GM23338 (cell line): ENCODE results near the gene ZMYND8.

Experiments
- CREB1 ChIP-seq: fragments of 250-450 bp; sonication (Bioruptor Pico); IDR thresholded peaks from 2 replicates; pipeline ENCODE4 v1.5.0; 2020; ENCODE audit warnings: low read depth, mild to moderate bottlenecking, moderate library complexity
- EZH2 ChIP-seq: fragments of 200-600 bp; sonication (generic); IDR thresholded peaks from one replicate; pipeline ENCODE4 v1.8.0; 2017; ENCODE audit warnings: antibody characterized with exemption, mild to moderate bottlenecking, low read depth; ENCODE audit not compliant: unreplicated experiment
- EZH2phosphoT487 ChIP-seq: fragments of 200-600 bp; sonication (generic); IDR thresholded peaks from one replicate; pipeline ENCODE4 v1.8.1; 2018; ENCODE audit warnings: antibody characterized with exemption; ENCODE audit not compliant: unreplicated experiment
- JUNB ChIP-seq: IDR thresholded peaks from one replicate; pipeline ENCODE4 v1.6.1; 2016; ENCODE audit warnings: antibody characterized with exemption; ENCODE audit not compliant: unreplicated experiment
- NANOG ChIP-seq: IDR thresholded peaks from 2 replicates; pipeline ENCODE4 v1.6.1; 2016; ENCODE audit warnings: antibody characterized with exemption, borderline replicate concordance
- POLR2AphosphoS5 ChIP-seq: IDR thresholded peaks from 2 replicates; pipeline ENCODE4 v1.6.1; 2016; ENCODE audit warnings: antibody characterized with exemption, low read depth
- STAT1 ChIP-seq: IDR thresholded peaks from one replicate; pipeline ENCODE4 v1.6.1; 2016; ENCODE audit warnings: antibody characterized with exemption; ENCODE audit not compliant: unreplicated experiment
- ZNF331 ChIP-seq: fragments of 250-450 bp; sonication (Bioruptor Pico); IDR thresholded peaks from 2 replicates; pipeline ENCODE4 v1.5.0; 2020; ENCODE audit warnings: low read depth, mild to moderate bottlenecking, moderate library complexity
- TF ChIP-seq, protein P1 (sequence below), 2 experiments: fragments of 200-600 bp in 1 of 2; sonication (generic) in 1 of 2; conservative IDR thresholded peaks; 2 replicates each; pipeline versions ENCODE4 v1.5.1 to v1.6.1; 2016 to 2017; ENCODE audit warnings: antibody characterized with exemption in 2 of 2, low read depth in 2 of 2, mild to moderate bottlenecking in 2 of 2, moderate library complexity in 1 of 2
- TF ChIP-seq, protein P2 (sequence below): IDR thresholded peaks from one replicate; pipeline ENCODE4 v1.6.1; 2018; ENCODE audit warnings: antibody characterized with exemption; ENCODE audit not compliant: unreplicated experiment
- TF ChIP-seq, protein P3 (sequence below): fragments of 250-450 bp; sonication (Bioruptor Pico); IDR thresholded peaks from 2 replicates; pipeline ENCODE4 v1.5.0; 2020; ENCODE audit warnings: mild to moderate bottlenecking, moderate library complexity

DNA sequence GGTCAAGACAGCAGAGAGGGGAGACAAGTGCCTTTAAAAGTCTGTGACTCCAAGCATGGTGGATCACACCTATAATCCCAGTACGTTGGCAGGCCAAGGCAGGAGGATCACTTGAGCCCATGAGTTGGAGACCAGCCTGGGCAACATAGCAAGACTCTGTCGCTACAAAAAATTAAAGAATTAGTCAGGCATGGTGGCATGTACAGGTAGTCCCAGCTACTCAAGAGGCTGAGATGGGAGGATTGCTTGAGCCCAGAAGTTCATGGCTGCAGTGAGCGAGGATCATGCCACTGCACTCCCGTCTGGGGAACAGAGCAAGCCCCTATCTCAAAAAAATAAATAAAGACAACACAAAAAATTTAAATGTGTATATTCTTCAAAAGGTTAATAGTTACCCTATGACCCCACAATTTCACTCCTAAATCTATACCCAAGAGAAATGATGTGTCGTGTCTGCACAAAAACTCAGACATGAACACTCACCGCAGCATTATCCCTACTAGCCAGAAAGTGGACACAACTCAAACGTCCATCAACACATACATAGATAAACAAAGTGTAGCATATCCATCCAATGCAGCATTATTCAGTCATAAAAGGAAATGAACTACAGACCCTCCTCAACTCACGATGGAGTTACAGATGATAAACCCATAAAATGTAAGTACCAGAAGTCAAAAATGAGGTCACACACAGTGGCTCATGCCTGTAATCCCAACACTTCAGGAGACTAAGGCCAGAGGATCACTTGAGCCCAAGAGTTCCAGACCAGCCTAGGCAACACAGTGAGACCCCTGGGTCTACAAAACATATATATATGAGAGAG, 23.9 kb downstream of the ZMYND8 start:
- TF ChIP-seq, protein P1, sequence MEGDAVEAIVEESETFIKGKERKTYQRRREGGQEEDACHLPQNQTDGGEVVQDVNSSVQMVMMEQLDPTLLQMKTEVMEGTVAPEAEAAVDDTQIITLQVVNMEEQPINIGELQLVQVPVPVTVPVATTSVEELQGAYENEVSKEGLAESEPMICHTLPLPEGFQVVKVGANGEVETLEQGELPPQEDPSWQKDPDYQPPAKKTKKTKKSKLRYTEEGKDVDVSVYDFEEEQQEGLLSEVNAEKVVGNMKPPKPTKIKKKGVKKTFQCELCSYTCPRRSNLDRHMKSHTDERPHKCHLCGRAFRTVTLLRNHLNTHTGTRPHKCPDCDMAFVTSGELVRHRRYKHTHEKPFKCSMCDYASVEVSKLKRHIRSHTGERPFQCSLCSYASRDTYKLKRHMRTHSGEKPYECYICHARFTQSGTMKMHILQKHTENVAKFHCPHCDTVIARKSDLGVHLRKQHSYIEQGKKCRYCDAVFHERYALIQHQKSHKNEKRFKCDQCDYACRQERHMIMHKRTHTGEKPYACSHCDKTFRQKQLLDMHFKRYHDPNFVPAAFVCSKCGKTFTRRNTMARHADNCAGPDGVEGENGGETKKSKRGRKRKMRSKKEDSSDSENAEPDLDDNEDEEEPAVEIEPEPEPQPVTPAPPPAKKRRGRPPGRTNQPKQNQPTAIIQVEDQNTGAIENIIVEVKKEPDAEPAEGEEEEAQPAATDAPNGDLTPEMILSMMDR (conservative IDR thresholded peaks at IDR 0.05; ENCODE audit: low read depth in 2 of 2), result no peak
- TF ChIP-seq EZH2 (no peak), POLR2AphosphoS5 (no peak), EZH2phosphoT487 (no peak), STAT1 (no peak), JUNB (no peak), ZNF331 (no peak), CREB1 (CRISPR knock-in tag) (no peak), NANOG (no peak)
- TF ChIP-seq, protein P2, sequence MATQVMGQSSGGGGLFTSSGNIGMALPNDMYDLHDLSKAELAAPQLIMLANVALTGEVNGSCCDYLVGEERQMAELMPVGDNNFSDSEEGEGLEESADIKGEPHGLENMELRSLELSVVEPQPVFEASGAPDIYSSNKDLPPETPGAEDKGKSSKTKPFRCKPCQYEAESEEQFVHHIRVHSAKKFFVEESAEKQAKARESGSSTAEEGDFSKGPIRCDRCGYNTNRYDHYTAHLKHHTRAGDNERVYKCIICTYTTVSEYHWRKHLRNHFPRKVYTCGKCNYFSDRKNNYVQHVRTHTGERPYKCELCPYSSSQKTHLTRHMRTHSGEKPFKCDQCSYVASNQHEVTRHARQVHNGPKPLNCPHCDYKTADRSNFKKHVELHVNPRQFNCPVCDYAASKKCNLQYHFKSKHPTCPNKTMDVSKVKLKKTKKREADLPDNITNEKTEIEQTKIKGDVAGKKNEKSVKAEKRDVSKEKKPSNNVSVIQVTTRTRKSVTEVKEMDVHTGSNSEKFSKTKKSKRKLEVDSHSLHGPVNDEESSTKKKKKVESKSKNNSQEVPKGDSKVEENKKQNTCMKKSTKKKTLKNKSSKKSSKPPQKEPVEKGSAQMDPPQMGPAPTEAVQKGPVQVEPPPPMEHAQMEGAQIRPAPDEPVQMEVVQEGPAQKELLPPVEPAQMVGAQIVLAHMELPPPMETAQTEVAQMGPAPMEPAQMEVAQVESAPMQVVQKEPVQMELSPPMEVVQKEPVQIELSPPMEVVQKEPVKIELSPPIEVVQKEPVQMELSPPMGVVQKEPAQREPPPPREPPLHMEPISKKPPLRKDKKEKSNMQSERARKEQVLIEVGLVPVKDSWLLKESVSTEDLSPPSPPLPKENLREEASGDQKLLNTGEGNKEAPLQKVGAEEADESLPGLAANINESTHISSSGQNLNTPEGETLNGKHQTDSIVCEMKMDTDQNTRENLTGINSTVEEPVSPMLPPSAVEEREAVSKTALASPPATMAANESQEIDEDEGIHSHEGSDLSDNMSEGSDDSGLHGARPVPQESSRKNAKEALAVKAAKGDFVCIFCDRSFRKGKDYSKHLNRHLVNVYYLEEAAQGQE, result no peak
- TF ChIP-seq, protein P3, sequence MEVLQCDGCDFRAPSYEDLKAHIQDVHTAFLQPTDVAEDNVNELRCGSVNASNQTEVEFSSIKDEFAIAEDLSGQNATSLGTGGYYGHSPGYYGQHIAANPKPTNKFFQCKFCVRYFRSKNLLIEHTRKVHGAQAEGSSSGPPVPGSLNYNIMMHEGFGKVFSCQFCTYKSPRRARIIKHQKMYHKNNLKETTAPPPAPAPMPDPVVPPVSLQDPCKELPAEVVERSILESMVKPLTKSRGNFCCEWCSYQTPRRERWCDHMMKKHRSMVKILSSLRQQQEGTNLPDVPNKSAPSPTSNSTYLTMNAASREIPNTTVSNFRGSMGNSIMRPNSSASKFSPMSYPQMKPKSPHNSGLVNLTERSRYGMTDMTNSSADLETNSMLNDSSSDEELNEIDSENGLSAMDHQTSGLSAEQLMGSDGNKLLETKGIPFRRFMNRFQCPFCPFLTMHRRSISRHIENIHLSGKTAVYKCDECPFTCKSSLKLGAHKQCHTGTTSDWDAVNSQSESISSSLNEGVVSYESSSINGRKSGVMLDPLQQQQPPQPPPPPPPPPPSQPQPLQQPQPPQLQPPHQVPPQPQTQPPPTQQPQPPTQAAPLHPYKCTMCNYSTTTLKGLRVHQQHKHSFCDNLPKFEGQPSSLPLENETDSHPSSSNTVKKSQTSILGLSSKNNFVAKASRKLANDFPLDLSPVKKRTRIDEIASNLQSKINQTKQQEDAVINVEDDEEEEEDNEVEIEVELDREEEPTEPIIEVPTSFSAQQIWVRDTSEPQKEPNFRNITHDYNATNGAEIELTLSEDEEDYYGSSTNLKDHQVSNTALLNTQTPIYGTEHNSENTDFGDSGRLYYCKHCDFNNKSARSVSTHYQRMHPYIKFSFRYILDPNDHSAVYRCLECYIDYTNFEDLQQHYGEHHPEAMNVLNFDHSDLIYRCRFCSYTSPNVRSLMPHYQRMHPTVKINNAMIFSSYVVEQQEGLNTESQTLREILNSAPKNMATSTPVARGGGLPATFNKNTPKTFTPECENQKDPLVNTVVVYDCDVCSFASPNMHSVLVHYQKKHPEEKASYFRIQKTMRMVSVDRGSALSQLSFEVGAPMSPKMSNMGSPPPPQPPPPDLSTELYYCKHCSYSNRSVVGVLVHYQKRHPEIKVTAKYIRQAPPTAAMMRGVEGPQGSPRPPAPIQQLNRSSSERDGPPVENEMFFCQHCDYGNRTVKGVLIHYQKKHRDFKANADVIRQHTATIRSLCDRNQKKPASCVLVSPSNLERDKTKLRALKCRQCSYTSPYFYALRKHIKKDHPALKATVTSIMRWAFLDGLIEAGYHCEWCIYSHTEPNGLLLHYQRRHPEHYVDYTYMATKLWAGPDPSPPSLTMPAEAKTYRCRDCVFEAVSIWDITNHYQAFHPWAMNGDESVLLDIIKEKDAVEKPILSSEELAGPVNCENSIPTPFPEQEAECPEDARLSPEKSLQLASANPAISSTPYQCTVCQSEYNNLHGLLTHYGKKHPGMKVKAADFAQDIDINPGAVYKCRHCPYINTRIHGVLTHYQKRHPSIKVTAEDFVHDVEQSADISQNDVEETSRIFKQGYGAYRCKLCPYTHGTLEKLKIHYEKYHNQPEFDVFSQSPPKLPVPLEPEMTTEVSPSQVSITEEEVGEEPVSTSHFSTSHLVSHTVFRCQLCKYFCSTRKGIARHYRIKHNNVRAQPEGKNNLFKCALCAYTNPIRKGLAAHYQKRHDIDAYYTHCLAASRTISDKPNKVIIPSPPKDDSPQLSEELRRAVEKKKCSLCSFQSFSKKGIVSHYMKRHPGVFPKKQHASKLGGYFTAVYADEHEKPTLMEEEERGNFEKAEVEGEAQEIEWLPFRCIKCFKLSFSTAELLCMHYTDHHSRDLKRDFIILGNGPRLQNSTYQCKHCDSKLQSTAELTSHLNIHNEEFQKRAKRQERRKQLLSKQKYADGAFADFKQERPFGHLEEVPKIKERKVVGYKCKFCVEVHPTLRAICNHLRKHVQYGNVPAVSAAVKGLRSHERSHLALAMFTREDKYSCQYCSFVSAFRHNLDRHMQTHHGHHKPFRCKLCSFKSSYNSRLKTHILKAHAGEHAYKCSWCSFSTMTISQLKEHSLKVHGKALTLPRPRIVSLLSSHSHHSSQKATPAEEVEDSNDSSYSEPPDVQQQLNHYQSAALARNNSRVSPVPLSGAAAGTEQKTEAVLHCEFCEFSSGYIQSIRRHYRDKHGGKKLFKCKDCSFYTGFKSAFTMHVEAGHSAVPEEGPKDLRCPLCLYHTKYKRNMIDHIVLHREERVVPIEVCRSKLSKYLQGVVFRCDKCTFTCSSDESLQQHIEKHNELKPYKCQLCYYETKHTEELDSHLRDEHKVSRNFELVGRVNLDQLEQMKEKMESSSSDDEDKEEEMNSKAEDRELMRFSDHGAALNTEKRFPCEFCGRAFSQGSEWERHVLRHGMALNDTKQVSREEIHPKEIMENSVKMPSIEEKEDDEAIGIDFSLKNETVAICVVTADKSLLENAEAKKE (CRISPR knock-in tag), result no peak
